ENCODE results near the gene AURKB. TPM values are rescaled to one million over a fixed set of nuclear protein-coding genes. Genes with fewer than 3 reads are reported as not detected.

The AURKB gene
- total and polyA plus RNA-seq, 2 of the 4 experiments (the other 2 are of a cell fraction), result 45.9 to 62.0 TPM

GRCh38 chr17:8237886-8238285 is 27.5 kb upstream of the AURKB start (continued):
- TF ChIP-seq CEBPB (IDR thresholded peaks at IDR 0.05; ENCODE audit: low read depth, low read length), result no peak
- TF ChIP-seq CTCF (conservative IDR thresholded peaks at IDR 0.05; ENCODE audit: low read depth, low read length), result no peak

- Histone ChIP-seq H2BK15ac (ENCODE audit: low read depth, low read length) (no peak overlapping the region), H2BK5ac (ENCODE audit: low read depth, low read length, poor library complexity, severe bottlenecking) (no peak overlapping the region)
These were observed 26.8 kb upstream of the AURKB start for GRCh38 chr17:8237175-8237574.

More at GRCh38 chr17:8237175-8237574, 26.8 kb upstream of the AURKB start:
- H3K36me3 ChIP-seq (ENCODE audit: control insufficient read depth, insufficient read depth, low read length), result peaks cover 38% of the 10 kb centered on the region
- no peak overlapping the region for H3K9ac ChIP-seq (ENCODE audit: low read depth, low read length)
- H4K91ac ChIP-seq (ENCODE audit: insufficient read depth, low read depth, low read length), result no peak overlapping the region
- H2BK20ac ChIP-seq (ENCODE audit: low read depth, low read length), result no peak overlapping the region
- BruUV-seq (replicated peaks), result no TSS peak
- H3K27me3 ChIP-seq (ENCODE audit: control insufficient read depth, insufficient read depth, low read length), result no peaks in the 10 kb centered on the region
- H3K9me1 ChIP-seq (ENCODE audit: insufficient read depth, low read length), result no peaks in the 10 kb centered on the region
- WGBS, 2 experiments (ENCODE audit: extremely low coverage in 2 of 2, insufficient read length in 1 of 2), result 95% methylated on average over 3 of the region's 7 CpGs; no CpG with 5 or more reads in 1 of the 2 experiments
- no peak overlapping the region for H2AFZ ChIP-seq (replicated peaks; ENCODE audit: low read length, poor library complexity)
- H4K20me1 ChIP-seq (ENCODE audit: insufficient read depth, low read length), result no peaks in the 10 kb centered on the region
- H3K4me3 ChIP-seq (ENCODE audit: insufficient read depth, low read depth, low read length), result no peak overlapping the region
- TF ChIP-seq NFE2L2 (IDR thresholded peaks at IDR 0.05; ENCODE audit: low read depth, low read length) (no peak), FOS (IDR thresholded peaks at IDR 0.05; ENCODE audit: low read depth, low read length) (no peak), BHLHE40 (IDR thresholded peaks at IDR 0.05; ENCODE audit: low read depth, low read length) (no peak), MAZ (IDR thresholded peaks at IDR 0.05; ENCODE audit: borderline replicate concordance, low read depth, low read length) (no peak), ELK1 (IDR thresholded peaks at IDR 0.05; ENCODE audit: borderline replicate concordance, low read depth, low read length) (no peak)
- H3K4me1 ChIP-seq (ENCODE audit: control insufficient read depth, insufficient read depth, low read length), result no peaks in the 10 kb centered on the region
- H2BK120ac ChIP-seq (ENCODE audit: low read depth, low read length), result no peak overlapping the region
- no peak overlapping the region for H3K4me2 ChIP-seq (ENCODE audit: low read depth, low read length)
- H3K14ac ChIP-seq (replicated peaks; ENCODE audit: low read depth, low read length), result no peak overlapping the region
- CTCF ChIA-PET, result interaction anchor here (0.6 kb wide), 1 partner anchor 67 kb away, joined by 6 read pairs; no protein-coding TSS in a partner anchor
- dilution Hi-C loops (cut with HindIII; ENCODE audit: low sequenced_read_pairs, unreplicated experiment), result loop anchor here (25.0 kb wide), 1 partner anchor 125 kb away; the partner anchor contains the start of genes ALOXE3 and HES7
- H3K18ac ChIP-seq (ENCODE audit: low read depth, low read length), result no peak overlapping the region
- no peaks in the 10 kb centered on the region; a peak in 1 of 4 replicates for H3K79me1 ChIP-seq (ENCODE audit: low read depth in 1 of 2, low read length in 2 of 2)
- DNase-seq (no peak), ATAC-seq (ENCODE audit: low read depth) (no peak)
- POLR2A ChIA-PET (ENCODE audit: unreplicated experiment), result interaction anchor here (0.5 kb wide), 1 partner anchor 11 kb away, joined by 3 read pairs; the partner anchor contains the start of gene CTC1
- H2AK9ac ChIP-seq (replicated peaks; ENCODE audit: low read depth, low read length, poor library complexity), result no peak overlapping the region
- H3K56ac ChIP-seq (ENCODE audit: extremely low read depth, insufficient read depth, low read length), result no peak overlapping the region
- H3K9me3 ChIP-seq (ENCODE audit: control insufficient read depth, insufficient read depth, low read length), result no peaks in the 10 kb centered on the region
- no peak overlapping the region for H3K27ac ChIP-seq (ENCODE audit: insufficient read depth, low read length)
- in situ Hi-C loops (cut with MboI; ENCODE audit: low sequenced_read_pairs), result no loop called here
- H4K8ac ChIP-seq (ENCODE audit: low read depth in 2 of 2, low read length in 2 of 2), result no peak overlapping the region
- H4K5ac ChIP-seq (ENCODE audit: low read depth, low read length), result no peak overlapping the region
- H3K4ac ChIP-seq (ENCODE audit: low read depth, low read length), result no peak overlapping the region
- no peak overlapping the region for H3K23ac ChIP-seq (ENCODE audit: low read depth, low read length)
- no peak overlapping the region for H2AK5ac ChIP-seq (ENCODE audit: low read depth, low read length)
- intact Hi-C loops (cut with micrococcal nuclease), result no loop called here
